SU-DHL-6 (cell line): ENCODE data around the gene DHDDS.

Source experiments
- EZH2phosphoT487 ChIP-seq: fragments of 200-600 bp; sonication (generic), shearing (Covaris generic); conservative IDR thresholded peaks from 2 replicates; pipeline ENCODE4 v1.6.1; 2018; ENCODE audit warnings: mild to moderate bottlenecking, antibody characterized with exemption, low read length, moderate library complexity, mixed read lengths
- TF ChIP-seq, protein P1 (sequence below): fragments of 200-600 bp; sonication (generic); IDR thresholded peaks from one replicate; pipeline ENCODE4 v1.5.1; 2017; ENCODE audit warnings: antibody characterized with exemption, mild to moderate bottlenecking, low read length, moderate library complexity; ENCODE audit not compliant: insufficient read depth, poor library complexity, severe bottlenecking

DNA sequence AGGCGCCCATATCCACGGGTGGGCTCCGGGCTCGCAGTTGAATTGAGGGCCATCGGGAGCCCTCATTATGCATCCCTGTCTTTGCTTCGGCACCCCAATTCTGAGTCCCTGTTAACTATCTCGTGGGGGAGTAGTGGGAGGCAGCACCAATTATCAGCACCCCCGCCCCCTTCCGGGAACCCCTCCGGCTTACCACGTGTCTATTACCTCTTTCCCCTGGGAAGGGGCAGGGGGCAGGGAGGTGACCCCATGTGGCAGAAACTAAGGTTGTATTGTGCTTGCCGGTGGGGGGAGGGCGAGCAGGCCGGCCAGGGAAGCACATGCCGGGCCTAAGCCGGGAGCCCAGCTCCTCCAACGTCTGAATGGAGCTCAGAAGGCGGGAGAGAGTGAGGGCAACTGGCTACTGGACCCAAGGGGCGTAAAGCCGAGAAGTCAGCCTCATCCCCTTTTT lies 20.5 kb upstream of the DHDDS start:
- TF ChIP-seq, protein P1, sequence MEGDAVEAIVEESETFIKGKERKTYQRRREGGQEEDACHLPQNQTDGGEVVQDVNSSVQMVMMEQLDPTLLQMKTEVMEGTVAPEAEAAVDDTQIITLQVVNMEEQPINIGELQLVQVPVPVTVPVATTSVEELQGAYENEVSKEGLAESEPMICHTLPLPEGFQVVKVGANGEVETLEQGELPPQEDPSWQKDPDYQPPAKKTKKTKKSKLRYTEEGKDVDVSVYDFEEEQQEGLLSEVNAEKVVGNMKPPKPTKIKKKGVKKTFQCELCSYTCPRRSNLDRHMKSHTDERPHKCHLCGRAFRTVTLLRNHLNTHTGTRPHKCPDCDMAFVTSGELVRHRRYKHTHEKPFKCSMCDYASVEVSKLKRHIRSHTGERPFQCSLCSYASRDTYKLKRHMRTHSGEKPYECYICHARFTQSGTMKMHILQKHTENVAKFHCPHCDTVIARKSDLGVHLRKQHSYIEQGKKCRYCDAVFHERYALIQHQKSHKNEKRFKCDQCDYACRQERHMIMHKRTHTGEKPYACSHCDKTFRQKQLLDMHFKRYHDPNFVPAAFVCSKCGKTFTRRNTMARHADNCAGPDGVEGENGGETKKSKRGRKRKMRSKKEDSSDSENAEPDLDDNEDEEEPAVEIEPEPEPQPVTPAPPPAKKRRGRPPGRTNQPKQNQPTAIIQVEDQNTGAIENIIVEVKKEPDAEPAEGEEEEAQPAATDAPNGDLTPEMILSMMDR: no peak
- TF ChIP-seq EZH2phosphoT487: no peak
